Measurements from ENCODE around the gene FOXG1.

The FOXG1 gene

DNA sequence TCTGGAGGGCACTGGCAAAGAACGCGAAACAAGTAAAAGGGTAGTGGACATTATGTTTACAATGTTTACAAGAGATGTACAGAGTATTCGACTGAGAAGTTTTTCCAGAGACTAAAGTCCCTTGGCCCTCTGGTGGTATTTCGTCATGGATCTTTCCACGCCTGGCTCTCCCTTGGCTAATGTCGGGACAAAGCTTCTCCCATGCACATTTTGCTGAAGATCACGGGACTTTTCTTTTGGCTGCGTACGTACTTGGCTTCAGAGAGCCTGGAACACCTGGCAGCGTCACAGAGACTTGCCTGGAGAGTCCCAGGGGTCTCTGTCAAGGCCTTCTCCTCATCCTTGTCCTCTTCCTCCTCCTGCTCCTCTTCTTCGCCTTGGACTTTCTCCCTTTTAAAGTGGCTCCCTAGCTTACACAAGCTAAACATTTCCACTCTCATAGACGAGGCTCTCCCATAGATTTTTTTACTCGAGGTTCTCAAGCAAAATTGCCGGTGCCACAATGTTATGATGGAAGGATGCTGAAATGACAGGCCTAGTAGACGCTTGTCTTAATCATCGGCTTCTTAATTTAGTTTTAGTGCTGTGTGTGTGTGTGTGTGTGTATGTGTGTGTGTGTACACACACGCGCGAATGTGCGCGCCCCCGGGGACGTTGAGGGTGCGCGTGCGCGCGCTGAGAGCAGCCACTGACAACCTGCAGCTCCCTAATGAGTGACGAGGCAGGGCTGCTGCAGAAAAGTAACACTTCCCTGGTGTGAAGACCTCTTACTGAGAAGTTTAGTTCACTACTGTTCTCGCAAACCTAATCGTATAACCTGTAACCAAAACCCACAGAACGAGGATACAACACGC is 4.9 kb upstream of the FOXG1 start:
- DNase-seq (ENCODE audit: low spot score): no peak

DNA sequence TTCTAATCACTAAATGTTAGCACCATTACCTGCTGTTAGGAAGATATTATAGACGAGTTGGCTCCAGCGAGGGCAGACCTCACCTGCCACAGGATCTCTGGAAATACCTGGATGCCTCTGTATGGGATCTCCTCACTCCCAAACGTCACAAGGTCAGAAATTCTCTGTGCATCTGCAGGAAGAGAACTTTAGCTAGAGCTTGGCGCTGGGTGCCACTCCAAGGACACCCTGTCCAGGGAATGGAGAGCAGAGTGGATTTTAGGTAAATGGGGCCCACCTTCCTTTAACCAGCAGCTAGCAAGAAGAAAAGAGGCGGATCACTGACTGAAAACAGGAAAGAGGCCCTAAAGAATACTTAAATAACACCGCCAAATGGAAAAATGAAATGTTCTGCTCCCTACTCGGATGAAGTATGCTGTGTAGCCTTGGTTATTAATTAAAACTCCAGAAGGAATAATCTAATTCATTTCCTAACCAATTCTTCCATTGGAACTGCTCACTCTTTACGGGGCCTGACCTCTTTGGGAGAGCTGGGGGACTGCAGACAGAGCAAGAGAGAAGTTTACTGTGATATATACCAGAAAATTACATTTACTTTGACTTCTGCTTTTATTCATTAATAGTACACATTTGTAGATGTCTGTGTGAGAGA is 4.2 kb upstream of the FOXG1 start:
- no peak for DNase-seq (ENCODE audit: low spot score)

DNA sequence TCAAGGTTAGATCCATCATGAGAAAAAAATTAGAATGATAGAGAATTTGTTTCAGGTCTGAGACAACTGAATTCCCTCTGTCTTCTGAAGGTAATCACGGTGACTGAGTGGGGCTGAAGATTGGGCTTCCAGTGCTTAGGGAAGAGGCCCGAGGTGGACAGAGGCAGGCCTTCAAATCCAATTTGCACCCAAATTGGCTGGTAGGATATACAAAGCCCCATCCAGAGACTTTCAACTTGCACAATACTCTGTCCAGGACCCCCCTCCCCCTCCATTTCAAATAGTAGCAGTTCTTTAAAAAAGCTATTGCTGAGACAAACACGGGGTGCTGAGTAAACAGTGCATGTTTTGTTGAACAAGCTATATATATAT is 3.6 kb upstream of the FOXG1 start:
- no peak for DNase-seq (ENCODE audit: low spot score)

DNA sequence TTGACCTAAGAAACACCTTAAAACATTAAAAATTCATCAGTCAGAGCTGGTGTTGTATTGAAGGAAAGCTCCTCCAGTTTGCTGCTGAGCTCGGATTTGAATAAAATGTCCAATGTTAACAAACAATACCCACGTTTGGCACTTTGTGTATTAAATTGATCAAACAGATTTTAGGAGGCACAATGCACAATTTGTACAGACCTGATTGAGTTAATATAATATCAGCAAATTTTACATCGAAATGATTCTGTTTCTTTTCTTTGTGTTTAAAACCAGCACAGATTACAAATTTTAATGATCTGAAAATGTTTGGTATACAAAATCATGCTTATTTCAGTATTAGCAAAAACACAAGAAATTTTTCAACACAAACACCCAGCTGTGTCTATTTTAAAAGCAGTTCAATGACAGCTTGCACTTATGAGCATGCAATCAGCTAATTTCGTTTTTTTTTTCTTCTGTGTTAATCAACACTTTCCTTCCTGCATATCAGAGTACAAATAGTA is 2.8 kb upstream of the FOXG1 start:
- no peak for DNase-seq (ENCODE audit: low spot score)

DNA sequence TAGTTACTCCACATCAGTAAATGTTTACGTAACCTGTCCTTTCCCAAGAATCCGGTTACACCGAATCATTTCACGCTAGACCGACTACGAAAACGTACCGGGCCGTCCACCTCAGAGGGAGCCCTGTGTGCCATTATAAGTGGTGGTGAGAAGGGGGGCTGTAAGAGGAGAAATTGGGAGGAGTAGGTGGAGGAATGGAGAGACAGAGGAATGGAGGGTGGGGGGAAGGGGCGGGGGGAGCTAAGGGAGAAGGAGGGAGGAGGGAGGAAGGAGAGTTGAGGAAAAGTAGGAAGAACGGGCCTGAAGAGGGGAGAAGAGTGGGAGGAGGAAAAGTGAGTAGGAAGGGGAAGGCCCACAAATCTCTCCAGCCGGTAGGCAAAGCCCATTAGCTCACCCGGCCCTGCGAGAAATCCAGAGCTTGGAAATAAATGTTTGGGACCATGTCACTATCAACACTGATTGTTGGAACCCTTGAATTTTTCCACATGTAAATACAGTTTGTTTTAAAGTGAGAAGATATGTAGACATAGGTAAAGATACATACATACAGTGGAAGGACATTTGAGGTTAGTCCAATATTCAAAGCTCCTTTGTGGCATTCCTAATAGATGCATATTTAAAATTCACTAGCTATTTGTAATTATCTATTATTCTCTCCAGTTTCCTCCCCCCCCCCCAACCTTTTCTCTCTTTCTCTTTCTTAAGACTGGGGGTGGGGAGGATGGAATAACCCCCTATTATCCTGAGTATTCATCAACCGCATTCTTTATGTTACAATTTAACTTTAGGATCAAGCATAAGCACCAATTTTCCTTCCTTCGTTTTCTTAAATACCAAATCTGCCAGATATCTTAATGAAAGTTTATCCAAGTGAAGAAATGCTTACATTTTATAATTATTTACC is 2.1 kb upstream of the FOXG1 start:
- DNase-seq (ENCODE audit: low spot score): no peak

DNA sequence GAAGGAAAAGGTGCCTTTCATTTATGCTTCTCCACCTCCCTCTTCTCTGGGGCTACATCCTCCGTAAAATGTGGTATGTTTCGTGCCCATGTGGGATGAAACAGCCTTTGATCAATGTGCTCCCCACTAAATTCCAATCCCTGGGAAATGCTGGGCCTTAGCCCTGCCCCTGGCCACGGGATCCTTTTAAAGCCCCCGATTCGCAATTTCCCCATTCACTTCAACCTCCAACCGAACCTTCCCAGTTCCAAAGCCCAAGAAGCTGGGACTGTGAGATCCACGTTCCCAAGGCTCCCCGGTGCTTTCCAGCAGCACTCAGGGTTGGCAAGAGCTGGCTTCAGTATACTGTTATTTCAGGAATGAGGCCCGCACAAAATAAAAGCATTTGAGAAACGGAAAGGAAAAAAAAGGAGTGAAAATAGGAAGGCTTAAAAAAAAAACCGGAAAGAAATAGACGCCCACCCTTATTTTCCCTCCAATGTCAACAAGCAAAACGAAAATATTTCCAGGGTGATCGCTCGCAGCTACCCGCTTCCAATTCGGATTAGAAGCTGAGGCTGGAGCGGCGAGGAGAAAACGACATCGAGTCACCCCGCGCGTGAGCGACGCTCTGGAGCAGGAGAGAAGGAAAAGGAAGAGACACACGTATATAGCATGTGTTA is 1.3 kb upstream of the FOXG1 start:
- no peak for DNase-seq (ENCODE audit: low spot score)

DNA sequence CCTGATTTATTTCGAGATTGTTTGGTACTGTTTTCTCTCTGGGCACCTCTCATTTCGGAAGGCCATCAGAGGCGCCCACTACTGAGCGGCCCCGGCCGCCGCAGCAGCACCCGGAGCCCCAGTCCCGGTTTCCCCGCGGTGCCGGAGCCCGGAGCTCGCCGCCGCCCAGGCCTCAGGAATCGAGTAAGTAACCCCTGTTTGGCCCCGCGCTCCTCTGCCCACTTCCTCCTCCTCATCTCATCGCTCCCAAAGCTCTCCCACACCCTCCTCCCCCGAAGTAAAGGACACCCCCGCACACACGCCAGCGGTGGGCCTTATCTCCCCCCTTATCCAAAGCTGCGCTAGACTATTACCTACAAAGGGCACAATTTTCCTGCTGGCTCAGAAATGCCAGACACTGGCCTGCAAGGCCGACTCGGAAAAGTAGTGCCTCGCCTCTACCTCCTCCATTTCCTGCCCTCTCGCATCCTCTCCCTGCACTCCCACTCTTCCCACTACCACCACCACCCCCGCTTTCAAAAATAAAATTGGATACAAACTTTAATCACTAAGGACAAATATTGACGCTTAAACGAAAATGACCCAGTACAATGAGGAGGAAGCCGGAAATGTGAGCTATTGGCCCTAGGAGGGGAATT is 637 bp upstream of the FOXG1 start:
- peak; percentile 24 for DNase-seq (ENCODE audit: low spot score)

DNA sequence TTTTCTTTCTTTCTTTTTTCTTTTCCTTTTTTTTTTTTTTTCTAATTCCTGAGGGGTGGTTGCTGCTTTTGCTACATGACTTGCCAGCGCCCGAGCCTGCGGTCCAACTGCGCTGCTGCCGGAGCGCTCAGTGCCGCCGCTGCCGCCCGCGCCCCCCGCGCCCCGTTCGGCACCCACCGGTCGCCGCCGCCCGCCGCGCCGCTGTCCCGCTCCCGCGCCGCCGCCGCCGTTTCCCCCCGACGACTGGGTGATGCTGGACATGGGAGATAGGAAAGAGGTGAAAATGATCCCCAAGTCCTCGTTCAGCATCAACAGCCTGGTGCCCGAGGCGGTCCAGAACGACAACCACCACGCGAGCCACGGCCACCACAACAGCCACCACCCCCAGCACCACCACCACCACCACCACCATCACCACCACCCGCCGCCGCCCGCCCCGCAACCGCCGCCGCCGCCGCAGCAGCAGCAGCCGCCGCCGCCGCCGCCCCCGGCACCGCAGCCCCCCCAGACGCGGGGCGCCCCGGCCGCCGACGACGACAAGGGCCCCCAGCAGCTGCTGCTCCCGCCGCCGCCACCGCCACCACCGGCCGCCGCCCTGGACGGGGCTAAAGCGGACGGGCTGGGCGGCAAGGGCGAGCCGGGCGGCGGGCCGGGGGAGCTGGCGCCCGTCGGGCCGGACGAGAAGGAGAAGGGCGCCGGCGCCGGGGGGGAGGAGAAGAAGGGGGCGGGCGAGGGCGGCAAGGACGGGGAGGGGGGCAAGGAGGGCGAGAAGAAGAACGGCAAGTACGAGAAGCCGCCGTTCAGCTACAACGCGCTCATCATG is 654 bp downstream of the FOXG1 start:
- DNase-seq (ENCODE audit: low spot score): no peak

DNA sequence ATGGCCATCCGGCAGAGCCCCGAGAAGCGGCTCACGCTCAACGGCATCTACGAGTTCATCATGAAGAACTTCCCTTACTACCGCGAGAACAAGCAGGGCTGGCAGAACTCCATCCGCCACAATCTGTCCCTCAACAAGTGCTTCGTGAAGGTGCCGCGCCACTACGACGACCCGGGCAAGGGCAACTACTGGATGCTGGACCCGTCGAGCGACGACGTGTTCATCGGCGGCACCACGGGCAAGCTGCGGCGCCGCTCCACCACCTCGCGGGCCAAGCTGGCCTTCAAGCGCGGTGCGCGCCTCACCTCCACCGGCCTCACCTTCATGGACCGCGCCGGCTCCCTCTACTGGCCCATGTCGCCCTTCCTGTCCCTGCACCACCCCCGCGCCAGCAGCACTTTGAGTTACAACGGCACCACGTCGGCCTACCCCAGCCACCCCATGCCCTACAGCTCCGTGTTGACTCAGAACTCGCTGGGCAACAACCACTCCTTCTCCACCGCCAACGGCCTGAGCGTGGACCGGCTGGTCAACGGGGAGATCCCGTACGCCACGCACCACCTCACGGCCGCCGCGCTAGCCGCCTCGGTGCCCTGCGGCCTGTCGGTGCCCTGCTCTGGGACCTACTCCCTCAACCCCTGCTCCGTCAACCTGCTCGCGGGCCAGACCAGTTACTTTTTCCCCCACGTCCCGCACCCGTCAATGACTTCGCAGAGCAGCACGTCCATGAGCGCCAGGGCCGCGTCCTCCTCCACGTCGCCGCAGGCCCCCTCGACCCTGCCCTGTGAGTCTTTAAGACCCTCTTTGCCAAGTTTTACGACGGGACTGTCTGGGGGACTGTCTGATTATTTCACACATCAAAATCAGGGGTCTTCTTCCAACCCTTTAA is 1.5 kb downstream of the FOXG1 start:
- no peak for DNase-seq (ENCODE audit: low spot score)

DNA sequence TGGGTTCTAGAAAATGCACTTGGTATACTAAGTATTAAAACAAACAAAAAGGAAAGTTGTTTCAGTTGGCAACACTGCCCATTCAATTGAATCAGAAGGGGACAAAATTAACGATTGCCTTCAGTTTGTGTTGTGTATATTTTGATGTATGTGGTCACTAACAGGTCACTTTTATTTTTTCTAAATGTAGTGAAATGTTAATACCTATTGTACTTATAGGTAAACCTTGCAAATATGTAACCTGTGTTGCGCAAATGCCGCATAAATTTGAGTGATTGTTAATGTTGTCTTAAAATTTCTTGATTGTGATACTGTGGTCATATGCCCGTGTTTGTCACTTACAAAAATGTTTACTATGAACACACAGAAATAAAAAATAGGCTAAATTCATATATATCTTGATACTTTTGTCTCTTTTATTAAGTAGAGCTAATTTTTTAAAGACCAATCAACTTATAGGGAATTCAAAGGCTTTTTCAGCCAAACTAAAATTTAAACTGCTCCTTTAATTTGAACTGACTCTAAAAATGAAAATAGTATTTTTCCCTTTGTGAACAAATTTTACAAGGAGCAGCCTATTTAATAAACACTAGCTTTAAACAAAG is 2.8 kb downstream of the FOXG1 start:
- DNase-seq (ENCODE audit: low spot score): no peak

DNA sequence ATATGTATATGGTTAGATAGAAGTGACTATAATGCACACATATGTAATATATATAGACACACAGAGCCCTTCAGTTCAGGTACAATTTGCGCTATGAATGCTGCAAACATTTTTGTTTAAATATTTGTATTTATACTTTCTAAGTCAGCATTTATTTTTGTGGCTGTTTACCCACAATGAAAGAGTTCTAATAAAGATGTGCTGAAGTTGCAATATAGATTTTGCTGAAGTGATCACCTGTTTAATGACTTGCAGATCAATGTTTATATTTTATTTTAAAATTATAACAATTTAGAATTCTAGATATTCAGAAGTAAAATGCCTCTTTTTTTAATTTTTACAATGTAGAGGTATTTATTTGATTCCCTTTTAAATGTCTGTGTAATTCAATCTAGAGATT is 3.5 kb downstream of the FOXG1 start:
- DNase-seq (ENCODE audit: low spot score): no peak

DNA sequence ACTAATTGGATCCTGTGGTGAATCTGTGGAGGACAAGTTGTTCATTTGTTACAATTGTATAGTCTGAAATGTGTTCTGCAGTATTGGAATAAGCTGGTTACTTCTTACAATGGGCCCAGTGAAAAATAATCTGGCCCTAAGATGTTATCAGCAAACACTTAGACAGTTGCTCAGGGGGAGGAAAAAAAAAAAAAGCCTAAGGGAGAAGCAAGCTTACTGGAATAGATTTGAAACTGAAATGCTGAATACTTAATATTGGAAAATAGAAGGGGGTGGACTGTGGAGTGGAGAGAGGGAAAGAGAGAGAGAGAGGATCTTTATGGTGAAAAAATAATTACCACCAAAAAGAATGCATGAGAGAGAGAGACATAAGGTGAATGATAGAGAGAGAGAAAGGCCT is 4.0 kb downstream of the FOXG1 start:
- no peak for DNase-seq (ENCODE audit: low spot score)

DNA sequence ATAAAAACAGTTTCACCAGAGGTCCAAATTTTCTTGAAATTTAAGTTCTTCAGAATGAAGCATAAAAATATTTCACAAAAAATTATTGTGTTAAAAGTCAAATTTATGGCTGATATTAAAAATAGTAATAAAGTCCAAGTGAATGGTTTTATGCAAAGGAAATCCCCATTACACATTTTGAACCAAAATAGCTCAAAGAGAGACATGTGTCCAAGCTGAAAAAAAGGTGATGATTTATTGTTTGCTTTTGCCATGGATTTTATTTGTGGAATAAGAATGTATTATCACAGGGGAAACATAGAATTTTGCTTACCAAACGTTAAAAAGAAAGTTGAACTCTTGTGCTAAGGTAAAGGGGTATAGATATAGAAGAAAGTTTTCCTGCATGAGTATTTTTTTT is 4.6 kb downstream of the FOXG1 start:
- DNase-seq (ENCODE audit: low spot score): no peak

DNA sequence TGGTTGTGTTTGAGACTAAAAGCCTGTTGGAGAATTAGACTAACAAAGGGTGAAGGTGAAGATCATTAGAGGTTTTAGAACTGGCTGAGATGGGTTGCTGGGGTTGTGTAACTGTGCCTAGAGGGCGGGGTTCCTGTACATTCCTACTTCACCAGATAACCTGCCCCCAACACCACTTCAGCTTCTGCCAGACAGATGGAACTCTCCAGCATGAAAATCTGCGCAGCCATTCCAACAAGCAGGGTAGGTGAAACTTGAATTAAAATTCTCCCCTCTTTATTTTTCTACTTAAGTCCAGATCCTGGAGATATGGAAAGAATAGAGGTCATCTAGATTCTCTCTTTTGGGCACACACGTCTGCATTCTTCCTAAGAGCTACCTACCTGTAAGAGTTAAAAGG is 6.0 kb downstream of the FOXG1 start:
- DNase-seq (ENCODE audit: low spot score): no peak

DNA sequence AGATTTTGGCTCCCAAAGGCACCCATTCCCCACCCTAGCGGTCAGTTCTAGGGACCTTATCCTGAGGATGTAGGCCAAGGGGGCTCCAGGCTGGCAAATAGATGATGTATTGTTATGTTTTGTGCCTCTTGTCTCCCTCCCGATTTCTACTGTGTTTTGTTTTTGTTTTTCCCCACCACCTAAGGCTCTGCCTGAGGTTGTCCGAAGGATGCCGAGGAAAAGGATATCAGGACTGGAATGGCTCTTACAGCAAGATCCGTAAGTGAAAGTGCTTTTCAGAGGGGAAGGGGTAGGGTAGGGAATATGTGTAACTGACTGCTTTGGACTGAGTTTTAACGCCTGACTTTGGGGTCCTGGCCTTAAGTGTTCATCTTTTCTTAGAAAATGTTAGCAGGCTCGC is 6.6 kb downstream of the FOXG1 start:
- DNase-seq (ENCODE audit: low spot score): no peak

DNA sequence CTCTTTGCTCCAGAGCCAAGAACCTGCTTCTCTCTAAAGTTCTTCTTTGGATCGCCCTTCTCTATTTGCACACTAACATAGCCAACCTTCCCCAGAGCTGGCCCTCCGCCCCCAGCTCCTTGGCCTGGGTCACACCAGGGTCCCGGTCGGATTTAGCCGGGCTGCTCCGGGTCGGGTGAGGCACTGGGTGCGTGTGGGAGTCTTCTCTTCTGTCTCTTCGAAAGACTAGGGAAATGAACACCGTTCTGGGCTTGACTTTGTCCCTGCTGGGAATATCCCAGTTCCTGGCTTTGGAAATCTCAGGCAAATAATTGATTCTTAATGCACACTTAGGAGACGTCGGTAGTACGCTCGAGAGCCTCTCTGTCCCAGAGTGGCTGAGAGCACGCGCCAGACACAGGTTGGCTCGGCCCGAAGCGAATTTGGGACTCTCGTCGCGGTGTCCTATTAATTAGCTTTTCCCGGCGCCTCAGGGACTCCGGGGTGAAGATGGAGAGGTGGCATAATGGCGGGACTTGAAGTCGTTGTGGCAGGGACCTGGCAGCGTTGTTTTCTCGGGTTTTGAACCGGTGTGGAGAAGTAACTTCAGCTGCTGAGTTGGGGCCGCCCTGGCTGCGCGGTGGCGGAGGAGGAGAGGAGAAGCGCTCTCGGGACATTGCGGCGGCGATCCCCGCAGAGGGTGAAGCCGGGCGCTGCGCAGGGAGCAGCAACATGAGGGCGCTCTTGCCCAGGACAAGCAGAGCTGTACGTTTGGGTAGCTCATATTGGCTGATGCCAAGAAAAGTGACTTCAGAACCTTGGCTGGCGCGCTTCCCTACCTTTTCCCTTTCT is 7.5 kb downstream of the FOXG1 start:
- DNase-seq (ENCODE audit: low spot score): peak; percentile 55

DNA sequence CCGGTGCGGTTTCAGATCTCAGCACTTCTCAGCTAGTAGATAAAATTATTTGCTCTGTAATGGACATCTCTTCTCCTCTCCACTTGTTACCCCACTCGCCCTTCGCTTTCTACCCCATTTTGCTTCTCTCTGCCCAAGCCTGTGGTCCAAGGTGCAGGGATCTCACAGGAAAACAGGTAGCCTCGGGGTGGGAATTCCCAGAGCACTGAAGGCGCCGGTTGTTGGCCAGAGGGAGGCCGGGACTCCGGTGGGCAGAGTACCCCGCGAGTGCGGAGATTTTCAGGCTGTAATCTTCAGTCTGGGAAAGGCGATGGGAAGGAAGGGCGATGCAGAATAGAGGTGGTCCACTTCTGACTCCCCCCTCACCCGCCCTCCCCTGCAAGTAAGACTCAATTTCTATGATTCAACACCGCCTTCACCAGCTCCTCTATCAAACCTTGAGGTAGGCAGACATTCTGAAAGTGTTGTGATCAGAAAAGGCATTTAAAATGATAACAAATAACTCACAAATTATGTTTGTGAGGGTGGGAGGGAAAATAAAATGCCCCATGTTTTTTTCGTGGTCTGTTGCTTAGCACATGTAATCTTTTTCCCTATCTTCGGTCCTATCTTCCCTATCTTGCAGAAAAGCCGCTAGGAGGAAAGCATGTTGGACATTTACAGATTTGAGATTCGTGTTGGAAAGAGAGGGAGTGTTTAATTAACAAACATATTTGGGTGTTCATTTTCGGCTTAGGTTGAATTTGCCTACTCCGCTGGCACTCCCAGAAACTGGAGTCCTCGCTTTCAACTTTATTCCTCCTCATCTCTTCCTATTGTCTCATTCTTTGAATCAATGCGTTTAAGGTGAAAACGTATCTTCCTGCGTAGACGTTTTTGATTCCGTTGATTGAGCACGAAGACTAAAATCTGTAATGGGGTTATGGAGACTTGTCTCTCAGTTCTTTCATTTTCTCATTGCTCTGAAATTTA is 8.5 kb downstream of the FOXG1 start:
- no peak for DNase-seq (ENCODE audit: low spot score)
